ENCODE results near the gene SLC38A6. TPM values are rescaled to one million over a fixed set of nuclear protein-coding genes. Genes with fewer than 3 reads are reported as not detected.

The SLC38A6 gene
- total and polyA plus RNA-seq, 9 of the 15 experiments (the other 6 are each of a cell fraction or from before 2014, with no cell fraction given): 9.8 to 40.3 (median 17.6) TPM

- intact Hi-C loops (cut with micrococcal nuclease) (no loop called here), in situ Hi-C loops (cut with MboI) (no loop called here)
- ChIA-PET CTCF (ENCODE audit: low intra/inter-chr PET ratio) (no interaction called here), POLR2A (no interaction called here)
- no peak overlapping the region for H3K4me3 ChIP-seq
- WGBS (ENCODE audit: insufficient coverage, low coverage, missing lambda C conversion rate): 70% methylated on average over 3 of the region's 3 CpGs
- no peaks in the 10 kb centered on the region; a peak in 1 of 5 replicates for H3K4me1 ChIP-seq (replicated peaks in 1 of 2; ENCODE audit: control insufficient read depth in 2 of 2, insufficient read depth in 2 of 2, low read length in 2 of 2)
- H3K27me3 ChIP-seq (ENCODE audit: control insufficient read depth in 2 of 2, insufficient read depth in 2 of 2, low read length in 2 of 2): no peaks in the 10 kb centered on the region
- H3K9me3 ChIP-seq (replicated peaks; ENCODE audit: control insufficient read depth, insufficient read depth, low read depth, low read length): no peaks in the 10 kb centered on the region
- H3K27ac ChIP-seq (ENCODE audit: extremely low read depth, low read depth, low read length): no peak overlapping the region
- H3K9me1 ChIP-seq (ENCODE audit: control insufficient read depth, insufficient read depth, low read length): no peaks in the 10 kb centered on the region
- no TSS peak for BruUV-seq (replicated peaks)
- ATAC-seq: no peak
- H4K20me1 ChIP-seq (replicated peaks; ENCODE audit: control insufficient read depth, insufficient read depth, low read length): no peaks in the 10 kb centered on the region
- H3K4me2 ChIP-seq (ENCODE audit: insufficient read depth, low read length): no peak overlapping the region
- no peaks in the 10 kb centered on the region for H3K36me3 ChIP-seq (ENCODE audit: control insufficient read depth, insufficient read depth, low read length)
- TF ChIP-seq FOXK2 (conservative IDR thresholded peaks at IDR 0.05 in 1 of 2, IDR thresholded peaks at IDR 0.05 in 1 of 2; ENCODE audit: low read depth in 2 of 2): no peak
- TF ChIP-seq ZNF41 (CRISPR knock-in tag; conservative IDR thresholded peaks at IDR 0.05): no peak
- no peak for TF ChIP-seq PML (IDR thresholded peaks at IDR 0.05; ENCODE audit: low read length)
- no peak for TF ChIP-seq ZNF717 (CRISPR knock-in tag; IDR thresholded peaks at IDR 0.05)
- TF ChIP-seq TRIM28 (IDR thresholded peaks at IDR 0.05): no peak
- TF ChIP-seq MCM2 (IDR thresholded peaks at IDR 0.05; ENCODE audit: low read depth): no peak
- TF ChIP-seq NFE2L1 (tag; IDR thresholded peaks at IDR 0.05; ENCODE audit: borderline replicate concordance, low read depth): no peak
- no peak for TF ChIP-seq ZC3H8 (IDR thresholded peaks at IDR 0.05)
- TF ChIP-seq MYC (IDR thresholded peaks at IDR 0.05; ENCODE audit: low read depth, low read length): no peak
- TF ChIP-seq MYC (CRISPR knock-in tag; IDR thresholded peaks at IDR 0.05; ENCODE audit: borderline replicate concordance, low read depth): no peak
- TF ChIP-seq NCOA2 (IDR thresholded peaks at IDR 0.05; ENCODE audit: partially characterized antibody in 2 of 2): no peak
- TF ChIP-seq FOXK1 (CRISPR knock-in tag; IDR thresholded peaks at IDR 0.05; ENCODE audit: borderline replicate concordance): no peak
- H2AFZ ChIP-seq (ENCODE audit: low read depth, low read length): no peak overlapping the region
- DNase-seq (ENCODE audit: extremely low read depth in 1 of 4, low spot score in 3 of 4): no peak
- H3K9ac ChIP-seq (ENCODE audit: insufficient read depth in 1 of 2, low read depth in 2 of 2, low read length in 2 of 2): no peak overlapping the region
- no peak for FAIRE-seq
- H3K79me2 ChIP-seq (ENCODE audit: control insufficient read depth, insufficient read depth, low read length): no peaks in the 10 kb centered on the region
These were observed 60.7 kb downstream of the SLC38A6 start for GRCh38 chr14:61041704-61042103.

Data from K562 (cell line).